Activated CD8-positive, alpha-beta T cell treated with anti-CD3 and anti-CD28 coated beads for 36 hours (primary cell): ENCODE results near the gene CREBBP. TPM values are rescaled to one million over a fixed set of nuclear protein-coding genes. Genes with fewer than 3 reads are reported as not detected.
A peak's percentile ranks its signal among the peaks of the same experiment; 100 is the strongest.

Experiments
- ATAC-seq: fragments of 200-7000 bp; cut with Tn5 transposase; one replicate; pipeline ENCODE4 v1.10.0; 2021; ENCODE audit warnings: mild to moderate bottlenecking, moderate library complexity
- CTCF ChIA-PET: fragments of 350-600 bp; sonication (Branson Sonifier 250); formaldehyde crosslinking; loops from one replicate; lab custom pipeline; 2021; ENCODE audit warnings: antibody characterized with exemption; lab: Charles Lee
- POLR2A ChIA-PET: fragments of 350-600 bp; sonication (Branson Sonifier 250); formaldehyde crosslinking; loops from one replicate; lab custom pipeline; 2021; ENCODE audit warnings: antibody characterized with exemption; lab: Charles Lee
- DNase-seq: peaks from one replicate; pipeline ENCODE4 v3.0.0-alpha.2; 2020
- H3K27ac Mint-ChIP-seq: one replicate; pipeline ENCODE4 v1.8.0; 2021; ENCODE audit warnings: mild to moderate bottlenecking, mixed read lengths
- H3K27me3 Mint-ChIP-seq: one replicate; pipeline ENCODE4 v1.8.0; 2021; ENCODE audit warnings: mixed read lengths
- H3K36me3 Mint-ChIP-seq: one replicate; pipeline ENCODE4 v1.8.0; 2021; ENCODE audit warnings: low read depth, mixed read lengths
- H3K4me1 Mint-ChIP-seq: one replicate; pipeline ENCODE4 v1.8.0; 2021; ENCODE audit warnings: low read depth, mixed read lengths
- H3K4me3 Mint-ChIP-seq: one replicate; pipeline ENCODE4 v1.8.0; 2021; ENCODE audit warnings: mild to moderate bottlenecking, moderate library complexity, mixed read lengths
- H3K9me3 Mint-ChIP-seq: one replicate; pipeline ENCODE4 v1.8.0; 2021; ENCODE audit warnings: mixed read lengths
- CTCF ChIP-seq: fragments of 200-600 bp; IDR thresholded peaks from one replicate; pipeline ENCODE4 v1.8.0; 2022; ENCODE audit warnings: antibody characterized with exemption, mild to moderate bottlenecking
- intact Hi-C: fragments of 100-400 bp; cut with micrococcal nuclease; formaldehyde crosslinking; loops from one replicate; pipeline ENCODE4 v1.10.0; 2022
- total RNA-seq, 2 experiments: library from RNA; stranded (reverse); gene quantifications; one replicate each; pipeline ENCODE4 v1.2.3, GENCODE V29; 2021

The CREBBP gene
- total RNA-seq, 2 experiments from 2014 or later = 27.9 to 33.5 TPM

- TF ChIP-seq CTCF = no peak
- Mint-ChIP-seq H3K27ac (no peak overlapping the region), H3K4me3 (no peak overlapping the region), H3K27me3 (no peaks in the 10 kb centered on the region), H3K36me3 (peaks cover 30% of the 10 kb centered on the region), H3K9me3 (no peaks in the 10 kb centered on the region), H3K4me1 (peaks cover 7% of the 10 kb centered on the region)
- intact Hi-C loops = no loop called here
- DNase-seq (no peak), ATAC-seq (no peak)
- CTCF ChIA-PET = no interaction called here
- POLR2A ChIA-PET = no interaction called here
These were observed 174.1 kb downstream of the CREBBP start for GRCh38 chr16:3706253-3707012.

GRCh38 chr16:3702082-3702481, 178.4 kb downstream of the CREBBP start:
- ATAC-seq = no peak
- TF ChIP-seq CTCF = no peak
- Mint-ChIP-seq H3K36me3 (peaks cover 25% of the 10 kb centered on the region), H3K4me3 (no peak overlapping the region), H3K4me1 (peaks cover 14% of the 10 kb centered on the region), H3K27ac (no peak overlapping the region), H3K9me3 (no peaks in the 10 kb centered on the region), H3K27me3 (no peaks in the 10 kb centered on the region)
- POLR2A ChIA-PET = interaction anchor here (0.8 to 1.2 kb wide), 5 partner anchors 11 to 40 kb away, joined by 3 to 4 read pairs (median 3); no protein-coding TSS in a partner anchor
- intact Hi-C loops = no loop called here
- no peak for DNase-seq
- CTCF ChIA-PET = interaction anchor here (2.4 kb wide), 1 partner anchor 11 kb away, joined by 10 read pairs; no protein-coding TSS in a partner anchor

- no peaks in the 10 kb centered on the region for H3K27me3 Mint-ChIP-seq
- intact Hi-C loops = no loop called here
- no peak overlapping the region for H3K4me3 Mint-ChIP-seq
- no peaks in the 10 kb centered on the region for H3K9me3 Mint-ChIP-seq
- no peak overlapping the region for H3K27ac Mint-ChIP-seq
- DNase-seq = no peak
- H3K4me1 Mint-ChIP-seq = peaks cover 14% of the 10 kb centered on the region
- TF ChIP-seq CTCF = no peak
- peaks cover 21% of the 10 kb centered on the region for H3K36me3 Mint-ChIP-seq
- CTCF ChIA-PET = interaction anchor here (2.4 kb wide), 1 partner anchor 11 kb away, joined by 10 read pairs; no protein-coding TSS in a partner anchor
- no peak for ATAC-seq
- POLR2A ChIA-PET = interaction anchor here (0.9 to 1.2 kb wide), 4 partner anchors 10 to 39 kb away, joined by 3 to 4 read pairs (median 3); no protein-coding TSS in a partner anchor
These were observed 179.0 kb downstream of the CREBBP start for GRCh38 chr16:3701531-3701930.

- peak; percentile 4 for ATAC-seq
- no peak for TF ChIP-seq CTCF
- DNase-seq = peak; percentile 9
- intact Hi-C loops = loop anchor here (10.0 kb wide), 1 partner anchor 176 kb away; no protein-coding TSS in a partner anchor
- CTCF ChIA-PET = interaction anchor here (0.7 to 1.2 kb wide), 2 partner anchors 8 to 10 kb away, joined by 3 read pairs; no protein-coding TSS in a partner anchor
- Mint-ChIP-seq H3K9me3 (no peaks in the 10 kb centered on the region), H3K36me3 (peaks cover 29% of the 10 kb centered on the region), H3K4me1 (peaks cover 15% of the 10 kb centered on the region), H3K4me3 (no peak overlapping the region), H3K27me3 (no peaks in the 10 kb centered on the region), H3K27ac (no peak overlapping the region)
- POLR2A ChIA-PET = interaction anchor here (0.6 kb wide), 2 partner anchors 12 to 15 kb away, joined by 3 read pairs; no protein-coding TSS in a partner anchor
These were observed 181.6 kb downstream of the CREBBP start for GRCh38 chr16:3698941-3699340.
